Retinal pigment epithelial cell (primary cell): ENCODE results near the gene DNAJC4.

Experiments used
- DNase-seq: peaks from one replicate; pipeline ENCODE4 v3.0.0-alpha.2; 2010; ENCODE audit warnings: low read depth
- H3K4me3 ChIP-seq: 2 replicates; pipeline ENCODE4 v1.5.1; 2011; ENCODE audit warnings: mild to moderate bottlenecking, low read length, control low read depth, moderate library complexity
- TF ChIP-seq, protein P1 (sequence below): conservative IDR thresholded peaks from 2 replicates; pipeline ENCODE4 v1.5.1; 2011; ENCODE audit warnings: low read depth, low read length, control low read depth, inconsistent platforms

The DNAJC4 gene

DNA sequence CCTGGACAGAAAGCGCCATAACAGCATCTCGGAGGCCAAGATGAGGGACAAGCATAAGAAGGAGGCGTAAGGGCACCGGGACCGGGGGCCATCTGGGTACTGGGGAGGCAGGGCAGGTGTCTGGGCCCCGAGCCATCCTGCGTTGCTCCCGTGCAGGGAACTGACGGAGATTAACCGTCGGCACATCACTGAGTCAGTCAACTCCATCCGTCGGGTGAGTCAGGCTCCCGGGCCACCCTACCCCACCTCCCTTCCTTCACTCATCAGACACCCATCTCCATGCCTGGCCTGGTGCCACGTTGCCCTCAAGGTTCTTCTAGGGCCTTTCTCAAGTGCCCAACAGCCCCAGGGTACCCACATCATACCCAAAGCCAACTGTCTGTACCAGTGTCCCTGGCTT lies 36.0 kb downstream of the DNAJC4 start:
- no peak for DNase-seq
- TF ChIP-seq, protein P1, sequence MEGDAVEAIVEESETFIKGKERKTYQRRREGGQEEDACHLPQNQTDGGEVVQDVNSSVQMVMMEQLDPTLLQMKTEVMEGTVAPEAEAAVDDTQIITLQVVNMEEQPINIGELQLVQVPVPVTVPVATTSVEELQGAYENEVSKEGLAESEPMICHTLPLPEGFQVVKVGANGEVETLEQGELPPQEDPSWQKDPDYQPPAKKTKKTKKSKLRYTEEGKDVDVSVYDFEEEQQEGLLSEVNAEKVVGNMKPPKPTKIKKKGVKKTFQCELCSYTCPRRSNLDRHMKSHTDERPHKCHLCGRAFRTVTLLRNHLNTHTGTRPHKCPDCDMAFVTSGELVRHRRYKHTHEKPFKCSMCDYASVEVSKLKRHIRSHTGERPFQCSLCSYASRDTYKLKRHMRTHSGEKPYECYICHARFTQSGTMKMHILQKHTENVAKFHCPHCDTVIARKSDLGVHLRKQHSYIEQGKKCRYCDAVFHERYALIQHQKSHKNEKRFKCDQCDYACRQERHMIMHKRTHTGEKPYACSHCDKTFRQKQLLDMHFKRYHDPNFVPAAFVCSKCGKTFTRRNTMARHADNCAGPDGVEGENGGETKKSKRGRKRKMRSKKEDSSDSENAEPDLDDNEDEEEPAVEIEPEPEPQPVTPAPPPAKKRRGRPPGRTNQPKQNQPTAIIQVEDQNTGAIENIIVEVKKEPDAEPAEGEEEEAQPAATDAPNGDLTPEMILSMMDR, result no peak
- H3K4me3 ChIP-seq, result no peak overlapping the region

DNA sequence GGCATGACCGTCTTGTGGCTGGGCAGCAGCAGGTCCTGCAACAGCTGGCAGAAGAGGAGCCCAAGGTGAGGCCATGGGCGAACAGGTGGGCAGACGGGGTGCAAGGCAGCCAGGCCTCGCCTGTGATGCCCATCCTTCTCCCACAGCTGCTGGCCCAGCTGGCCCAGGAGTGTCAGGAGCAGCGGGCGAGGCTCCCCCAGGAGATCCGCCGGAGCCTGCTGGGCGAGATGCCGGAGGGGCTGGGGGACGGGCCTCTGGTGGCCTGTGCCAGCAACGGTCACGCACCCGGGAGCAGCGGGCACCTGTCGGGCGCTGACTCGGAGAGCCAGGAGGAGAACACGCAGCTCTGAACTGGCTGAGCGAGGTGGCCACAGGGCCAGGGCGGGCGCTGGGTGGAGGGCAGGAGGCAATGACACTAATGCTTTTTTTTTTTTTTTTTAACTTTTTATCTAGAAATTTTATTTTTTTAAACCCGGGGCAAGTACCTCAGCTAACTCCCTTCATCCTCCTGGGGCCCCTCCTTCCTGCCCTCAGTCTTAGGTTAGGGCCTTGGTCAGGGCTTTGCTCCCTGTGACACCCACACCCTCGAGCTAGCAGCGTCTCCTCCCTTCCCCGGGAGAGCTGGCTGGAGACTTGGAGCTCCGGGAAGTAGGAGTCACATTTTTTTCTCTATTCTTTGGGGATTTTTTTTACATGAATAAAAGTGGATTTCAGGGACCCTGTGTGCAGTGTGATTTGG lies 37.0 kb downstream of the DNAJC4 start:
- DNase-seq, result no peak
- TF ChIP-seq, protein P1, result no peak
- no peak overlapping the region for H3K4me3 ChIP-seq

DNA sequence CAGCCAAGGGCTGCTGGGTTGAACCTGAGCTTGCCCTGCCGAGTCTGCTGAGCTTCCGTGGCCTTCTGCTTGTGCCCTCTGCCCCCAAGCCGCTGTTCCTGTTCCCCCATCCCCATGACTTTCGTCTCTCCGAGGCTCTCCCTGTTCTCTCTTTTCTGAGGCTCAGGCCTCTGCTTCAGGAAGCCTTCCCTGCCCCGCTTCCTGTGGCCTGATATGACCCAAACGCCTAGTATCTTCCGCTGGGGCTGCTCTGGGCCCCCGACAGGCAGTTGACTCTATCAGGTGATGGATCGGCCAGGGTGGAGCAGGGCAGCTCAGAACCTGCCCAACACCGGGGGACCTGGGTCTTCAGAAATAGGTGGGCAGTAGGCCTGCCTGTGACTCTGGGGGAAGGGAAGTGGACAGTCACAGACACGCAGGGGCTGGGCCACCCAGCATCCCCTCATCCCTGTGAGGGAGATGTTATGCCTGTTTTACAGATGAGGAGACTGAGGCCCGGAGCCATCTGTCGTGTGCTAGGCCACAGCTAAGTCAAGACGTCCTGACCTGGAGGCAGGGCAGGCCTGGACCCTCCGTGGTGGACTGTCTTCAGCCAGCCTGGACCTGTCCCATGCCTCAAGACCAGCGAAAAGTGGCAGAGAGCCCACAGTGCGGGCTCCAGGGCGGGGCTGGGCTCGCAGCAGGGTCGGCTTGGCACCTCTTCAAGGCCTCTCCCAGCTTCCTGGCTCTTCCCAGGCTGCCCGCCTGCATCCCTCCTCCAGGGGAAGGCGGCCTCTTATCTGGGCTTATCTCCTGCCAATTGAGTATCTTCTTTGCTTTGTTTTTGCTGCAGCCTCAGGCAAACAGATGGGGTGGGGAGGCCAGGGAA lies 37.9 kb downstream of the DNAJC4 start:
- TF ChIP-seq, protein P1, result no peak
- DNase-seq, result no peak
- peak overlapping the region; percentile 64 for H3K4me3 ChIP-seq

DNA sequence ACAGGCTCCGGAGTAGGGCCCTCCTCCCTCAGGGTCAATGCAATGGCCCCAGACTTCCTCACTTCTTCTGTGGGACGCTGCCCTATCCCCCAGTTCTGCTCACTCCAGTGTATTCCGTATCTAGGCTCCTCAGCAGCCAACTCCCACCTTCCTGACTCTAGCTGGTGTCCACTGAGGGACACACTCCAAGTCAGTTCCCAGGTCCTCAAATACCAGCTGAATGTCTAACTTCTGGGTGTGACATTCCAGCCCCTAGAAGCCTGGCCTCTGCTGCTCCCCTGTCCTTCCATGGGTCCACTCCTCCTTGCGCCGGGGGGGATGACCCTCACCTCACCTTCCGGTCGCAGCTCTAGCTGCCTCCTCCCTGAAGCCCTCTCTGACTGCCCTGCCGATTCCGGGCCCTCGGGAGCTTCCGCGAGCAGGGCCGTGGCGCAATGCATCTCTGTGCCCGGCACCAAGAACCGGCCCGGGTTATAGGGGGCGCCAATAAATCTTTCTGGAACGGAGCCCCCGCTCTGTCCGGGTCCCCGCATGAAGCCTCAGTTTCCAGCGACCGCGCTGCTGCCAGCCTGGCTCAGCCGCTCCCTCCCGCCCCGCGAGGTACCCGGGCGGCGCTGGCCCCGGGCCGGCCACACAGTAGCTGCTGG lies 38.7 kb downstream of the DNAJC4 start:
- no peak for DNase-seq
- TF ChIP-seq, protein P1, result no peak
- H3K4me3 ChIP-seq, result peak overlapping the region; percentile 64

DNA sequence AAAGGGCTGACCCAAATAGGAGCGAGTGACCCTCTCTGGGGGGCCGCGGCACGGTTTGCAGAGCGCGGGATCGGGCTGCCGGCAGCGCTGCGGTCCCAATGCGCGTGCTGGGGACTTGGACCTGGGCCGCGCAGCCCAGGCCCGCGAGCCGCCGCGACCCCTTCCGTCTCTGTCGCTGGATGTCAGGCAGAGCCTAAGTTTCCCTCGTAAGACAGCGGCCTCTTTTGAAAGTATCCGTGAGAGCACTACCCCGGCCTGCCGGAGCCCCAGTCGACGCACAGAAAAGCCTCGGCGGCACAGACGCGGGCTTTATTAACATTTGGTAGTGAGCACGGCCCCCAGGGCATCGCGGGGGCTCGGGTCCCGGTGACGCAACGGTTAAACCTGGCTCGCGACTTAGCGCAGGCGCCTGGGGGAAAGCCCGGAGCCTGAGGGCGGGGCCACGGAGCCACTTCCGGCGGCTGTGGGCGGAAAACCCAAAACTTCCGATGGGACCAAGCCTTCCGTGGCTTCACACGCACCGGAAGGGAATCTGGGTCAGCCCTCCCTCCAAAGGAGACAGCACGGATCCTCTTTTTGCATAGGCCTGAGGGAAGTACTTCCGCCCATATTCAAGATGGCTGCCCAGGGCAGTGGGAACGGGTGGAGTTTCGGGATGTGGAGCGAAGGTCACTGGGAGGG lies 39.3 kb downstream of the DNAJC4 start:
- DNase-seq, result peak; percentile 99
- peak overlapping the region; percentile 76 for H3K4me3 ChIP-seq
- TF ChIP-seq, protein P1, result peak; percentile 4

DNA sequence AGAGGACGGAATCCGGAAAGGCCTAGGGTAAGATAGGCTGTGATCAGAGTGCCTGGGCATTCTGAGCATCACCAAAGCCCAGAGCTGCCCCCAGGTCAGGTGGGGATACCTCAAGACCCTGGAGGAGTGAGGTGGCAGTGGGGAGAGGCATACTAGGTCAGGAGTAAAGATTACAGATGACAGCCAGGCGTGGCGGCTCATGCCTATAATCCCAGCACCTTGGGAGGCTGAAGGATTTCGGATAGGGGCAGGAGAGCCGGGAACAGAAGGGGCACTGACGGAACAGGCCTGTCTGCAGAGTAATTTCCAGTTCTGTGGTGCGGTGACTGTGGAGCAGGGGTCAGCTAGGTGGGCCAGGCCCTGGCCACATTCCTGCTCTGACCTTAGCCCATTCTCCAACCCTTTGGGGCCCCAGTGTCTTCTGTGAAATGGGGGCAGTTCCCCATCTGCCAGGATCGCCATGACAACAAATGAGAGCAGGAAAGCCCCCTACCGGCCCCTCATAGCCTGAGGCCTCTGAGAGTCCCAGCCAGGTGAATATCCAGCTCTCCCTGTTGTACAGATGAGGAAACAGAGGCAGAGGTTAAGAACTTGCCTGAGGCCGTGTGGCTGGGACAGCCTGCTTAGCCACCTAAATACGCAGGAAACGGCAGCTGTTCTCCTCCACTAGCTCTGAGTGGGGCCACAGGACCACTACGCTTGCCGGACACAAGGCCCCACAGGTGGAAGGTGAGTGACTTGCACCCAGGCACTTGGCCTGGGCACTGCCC lies 44.9 kb downstream of the DNAJC4 start:
- no peak for DNase-seq
- no peak overlapping the region for H3K4me3 ChIP-seq
- TF ChIP-seq, protein P1, result no peak
